ENCODE data around the gene S100A3.
"Not testable (repeated sequence)": the region's sequence is repeated elsewhere in the genome, so short reads cannot be mapped to it uniquely, and the experiment has no call there.

The S100A3 gene

GRCh38 chr1:153548722-153549688, at the start of gene S100A3:
Gene S100A3, minus strand, starts transcription at chr1:153549258. Its CDS starts 773 bp downstream, at chr1:153548485.
- no peak for FAIRE-seq

GRCh38 chr1:153598309-153599172, 49.5 kb upstream of the S100A3 start:
- no peak for FAIRE-seq

GRCh38 chr1:153597206-153597605, 48.1 kb upstream of the S100A3 start:
- FAIRE-seq: no peak

DNA sequence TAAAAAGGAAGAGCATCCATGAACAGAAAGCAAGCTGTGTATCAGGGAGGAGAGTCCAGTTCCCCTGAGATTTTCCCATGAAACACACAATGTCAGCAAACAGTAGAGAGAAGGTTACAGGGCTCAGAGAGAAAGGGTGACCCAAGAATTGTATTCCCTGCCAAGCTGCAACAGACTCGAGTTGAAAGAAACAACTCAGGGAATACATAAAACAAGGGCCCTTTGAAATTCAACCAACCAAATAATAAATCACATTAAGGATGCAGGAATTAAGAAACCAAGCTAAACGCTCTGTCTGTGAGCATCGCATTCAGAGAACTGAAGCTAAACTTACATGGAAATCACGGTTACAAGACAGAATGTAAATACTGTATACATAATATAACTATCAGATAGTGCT, 43.7 kb upstream of the S100A3 start:
- FAIRE-seq: no peak

DNA sequence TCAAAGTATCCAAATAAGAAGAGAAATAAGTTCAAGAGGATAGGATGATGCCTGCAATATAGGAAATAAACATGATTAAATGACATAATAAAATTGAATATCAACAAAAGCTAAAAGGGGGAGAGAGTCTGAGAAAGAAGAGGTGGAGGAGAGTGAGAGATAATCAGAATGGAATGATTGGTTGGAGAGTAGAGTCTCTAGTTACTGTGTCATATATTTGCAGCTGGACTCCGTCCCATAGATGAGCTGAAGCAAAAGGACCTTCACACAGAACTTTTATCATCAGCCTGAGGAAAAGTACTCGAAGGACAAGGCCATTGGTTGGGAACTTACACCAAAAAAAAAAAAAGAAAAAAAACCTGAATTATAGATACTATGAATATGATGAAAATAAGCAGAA, 39.4 kb upstream of the S100A3 start:
- no peak for FAIRE-seq

DNA sequence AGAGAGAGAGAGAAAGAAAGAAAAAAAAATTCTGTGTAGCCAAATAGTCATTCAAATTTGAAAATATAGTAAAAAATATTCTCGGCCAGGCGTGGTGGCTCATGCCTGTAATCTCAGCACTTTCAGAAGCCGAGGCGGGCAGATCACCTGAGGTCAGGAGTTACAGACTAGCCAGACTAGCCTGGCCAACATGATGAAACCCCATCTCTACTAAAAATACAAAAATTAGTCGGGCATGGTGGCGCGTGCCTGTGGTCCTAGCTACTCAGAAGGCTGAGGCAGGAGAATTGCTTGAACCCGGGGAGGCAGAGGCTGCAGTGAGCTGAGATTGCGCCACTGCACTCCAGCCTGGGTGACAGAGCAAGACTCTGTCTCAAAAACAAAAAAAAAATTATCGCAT, 39.0 kb upstream of the S100A3 start:
- not testable (repeated sequence) for FAIRE-seq

DNA sequence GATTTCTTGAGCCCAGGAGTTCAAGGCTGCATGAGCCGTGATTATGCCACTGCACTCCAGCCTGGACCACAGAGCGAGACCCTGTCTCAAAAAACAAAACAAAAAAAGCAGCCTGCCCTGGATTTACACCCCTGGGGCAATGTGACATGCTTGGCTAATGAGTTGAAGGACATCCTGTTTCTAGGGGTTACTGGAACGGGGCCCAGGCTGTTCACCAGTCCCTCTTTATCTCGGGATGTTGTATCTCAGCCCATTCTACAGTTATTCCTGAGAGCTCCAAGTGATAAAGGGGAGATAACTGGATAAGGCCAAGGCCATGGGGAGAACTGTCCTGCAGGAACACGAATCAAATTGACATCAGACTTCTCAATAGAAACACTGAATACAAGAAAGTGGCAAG, 38.3 kb upstream of the S100A3 start:
- no peak for FAIRE-seq

GRCh38 chr1:153586347-153586746, 37.3 kb upstream of the S100A3 start:
- no peak for FAIRE-seq

DNA sequence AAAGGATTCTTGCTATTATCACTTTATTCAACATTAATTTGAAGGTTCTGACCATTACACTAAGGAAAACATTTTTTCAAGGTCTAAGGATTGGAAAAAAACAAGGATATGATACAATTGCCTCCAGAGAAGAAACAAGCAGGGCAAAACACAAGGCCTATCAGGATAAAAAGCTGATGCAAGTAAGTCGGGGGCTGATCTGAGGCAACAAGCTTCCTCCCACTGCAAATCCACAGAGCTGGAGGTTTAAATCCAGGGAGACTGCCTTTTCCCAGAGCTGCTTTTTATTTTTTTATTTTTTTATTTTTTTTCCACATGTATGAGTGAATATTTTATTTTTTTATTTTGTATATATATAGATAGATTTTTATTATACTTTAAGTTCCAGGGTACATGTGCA, 35.9 kb upstream of the S100A3 start:
- FAIRE-seq: no peak

DNA sequence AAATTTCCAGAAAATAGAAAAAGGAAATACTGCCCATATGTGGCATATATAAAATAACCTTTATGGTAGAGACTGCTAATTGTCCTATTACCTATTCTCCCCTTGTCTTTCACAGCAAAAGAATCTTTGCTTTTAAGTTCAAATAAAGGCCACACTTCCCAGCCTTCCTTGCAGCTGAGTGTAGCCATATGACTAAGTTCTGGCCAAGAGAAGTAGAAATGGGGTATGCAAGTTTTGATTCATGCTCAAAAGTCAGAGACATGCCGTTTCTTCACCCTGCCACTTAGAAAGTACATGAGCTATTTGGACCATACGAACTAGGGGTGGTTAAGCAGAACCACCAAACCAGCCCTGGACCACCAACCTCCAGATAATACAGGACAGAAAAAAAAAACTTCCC, 34.9 kb upstream of the S100A3 start:
- no peak for FAIRE-seq

DNA sequence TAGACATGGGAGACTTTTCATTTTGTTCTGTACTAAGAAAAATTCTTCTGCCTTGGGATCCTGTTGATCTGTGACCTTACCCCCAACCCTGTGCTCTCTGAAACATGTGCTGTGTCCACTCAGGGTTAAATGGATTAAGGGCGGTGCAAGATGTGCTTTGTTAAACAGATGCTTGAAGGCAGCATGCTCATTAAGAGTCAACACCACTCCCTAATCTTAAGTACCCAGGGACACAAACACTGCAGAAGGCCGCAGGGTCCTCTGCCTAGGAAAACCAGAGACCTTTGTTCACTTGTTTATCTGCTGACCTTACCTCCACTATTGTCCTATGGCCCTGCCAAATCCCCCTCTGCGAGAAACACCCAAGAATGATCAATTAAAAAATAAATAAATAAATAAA, 34.5 kb upstream of the S100A3 start:
- not testable (repeated sequence) for FAIRE-seq

DNA sequence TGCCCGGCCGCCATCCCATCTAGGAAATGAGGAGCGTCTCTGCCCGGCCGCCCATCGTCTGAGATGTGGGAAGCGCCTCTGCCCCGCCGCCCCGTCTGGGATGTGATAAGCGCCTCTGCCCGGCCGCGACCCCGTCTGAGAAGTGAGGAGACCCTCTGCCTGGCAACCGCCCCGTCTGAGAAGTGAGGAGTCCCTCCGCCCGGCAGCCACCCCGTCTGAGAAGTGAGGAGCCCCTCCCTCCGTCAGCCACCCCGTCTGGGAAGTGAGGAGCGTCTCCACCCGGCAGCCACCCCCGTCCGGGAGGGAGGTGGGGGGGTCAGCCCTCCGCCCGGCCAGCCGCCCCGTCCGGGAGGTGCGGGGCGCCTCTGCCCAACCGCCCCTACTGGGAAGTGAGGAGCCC, 33.8 kb upstream of the S100A3 start:
- not testable (repeated sequence) for FAIRE-seq

- FAIRE-seq: no peak
These were observed 29.9 kb upstream of the S100A3 start for GRCh38 chr1:153578936-153579335.

DNA sequence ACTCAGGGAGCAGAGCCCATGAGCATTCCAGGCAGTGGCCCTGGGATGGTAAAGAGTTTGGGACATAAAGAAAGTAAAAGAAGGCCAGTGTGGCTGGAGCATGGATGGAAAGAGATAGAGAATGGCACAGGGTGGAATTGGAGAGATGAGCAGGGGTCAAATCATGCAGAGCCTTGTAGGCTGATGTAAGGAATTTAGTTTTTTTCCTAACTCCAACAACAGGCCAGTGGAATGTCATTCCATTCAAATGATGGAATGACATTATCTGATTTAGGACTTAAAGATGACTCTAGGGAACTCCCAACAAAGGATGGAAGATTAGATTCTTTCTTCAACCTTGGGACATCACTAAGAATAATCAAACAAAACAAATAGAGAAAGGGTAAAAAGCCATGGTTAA, 29.4 kb upstream of the S100A3 start:
- no peak for FAIRE-seq

DNA sequence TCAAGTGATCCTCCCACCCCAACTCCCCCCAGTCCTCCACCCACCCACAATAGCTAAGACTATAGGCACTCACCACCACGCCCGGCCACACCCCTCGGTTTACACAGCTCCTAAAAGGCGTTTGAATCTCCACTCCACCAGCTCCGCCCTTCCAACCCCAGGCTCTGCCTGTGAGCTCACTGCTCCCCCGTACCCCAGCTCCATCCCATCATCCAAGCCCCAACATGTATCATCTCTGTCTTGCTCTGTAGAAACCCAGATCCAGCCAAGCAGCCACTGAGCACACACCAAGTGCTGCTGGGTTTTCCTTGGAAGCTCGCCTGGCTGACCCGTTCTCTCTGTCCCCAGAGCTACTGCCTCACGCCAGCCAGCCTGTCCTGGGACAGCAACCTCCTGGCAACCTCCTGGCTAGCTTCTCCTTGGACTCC, 28.6 kb upstream of the S100A3 start:
- no peak for FAIRE-seq

GRCh38 chr1:153577138-153577537, 28.1 kb upstream of the S100A3 start:
- no peak for FAIRE-seq

GRCh38 chr1:153575497-153575896, 26.4 kb upstream of the S100A3 start:
- not testable (repeated sequence) for FAIRE-seq

DNA sequence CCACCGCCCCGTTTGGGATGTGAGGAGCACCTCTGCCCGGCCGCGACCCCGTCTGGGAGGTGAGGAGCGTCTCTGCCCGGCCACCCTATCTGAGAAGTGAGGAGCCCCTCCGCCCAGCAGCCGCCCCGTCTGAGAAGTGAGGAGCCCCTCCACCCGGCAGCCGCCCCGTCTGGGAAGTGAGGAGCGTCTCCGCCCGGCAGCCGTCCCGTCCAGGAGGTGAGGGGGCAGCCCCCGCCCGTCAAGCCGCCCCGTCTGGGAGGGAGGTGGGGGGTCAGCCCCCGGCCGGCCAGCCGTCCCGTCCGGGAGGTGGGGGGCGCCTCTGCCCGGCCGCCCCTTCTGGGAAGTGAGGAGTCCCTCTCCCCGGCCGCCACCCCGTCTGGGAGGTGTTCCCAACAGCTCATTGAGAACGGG, 26.0 kb upstream of the S100A3 start:
- FAIRE-seq: not testable (repeated sequence)

DNA sequence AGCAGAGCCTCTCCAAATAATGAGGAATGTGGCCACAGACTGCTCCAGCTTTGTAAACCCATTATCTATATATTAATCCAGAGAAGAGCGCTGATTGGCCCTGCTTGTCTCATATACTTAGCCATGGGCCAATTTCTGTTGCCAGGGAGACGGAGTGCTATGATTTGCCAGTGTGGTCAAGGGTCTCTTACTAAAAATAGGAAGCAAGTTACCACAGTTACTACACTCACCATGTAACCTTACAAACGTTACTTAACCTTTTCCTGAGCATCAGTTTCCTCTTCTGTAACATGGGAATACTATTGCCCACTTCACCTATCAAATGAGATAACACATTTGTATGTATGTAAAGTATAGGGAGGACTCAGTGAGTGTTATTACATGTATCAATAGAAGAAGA, 24.3 kb upstream of the S100A3 start:
- no peak for FAIRE-seq

- no peak for FAIRE-seq
These were observed 23.5 kb upstream of the S100A3 start for GRCh38 chr1:153572569-153573015.

DNA sequence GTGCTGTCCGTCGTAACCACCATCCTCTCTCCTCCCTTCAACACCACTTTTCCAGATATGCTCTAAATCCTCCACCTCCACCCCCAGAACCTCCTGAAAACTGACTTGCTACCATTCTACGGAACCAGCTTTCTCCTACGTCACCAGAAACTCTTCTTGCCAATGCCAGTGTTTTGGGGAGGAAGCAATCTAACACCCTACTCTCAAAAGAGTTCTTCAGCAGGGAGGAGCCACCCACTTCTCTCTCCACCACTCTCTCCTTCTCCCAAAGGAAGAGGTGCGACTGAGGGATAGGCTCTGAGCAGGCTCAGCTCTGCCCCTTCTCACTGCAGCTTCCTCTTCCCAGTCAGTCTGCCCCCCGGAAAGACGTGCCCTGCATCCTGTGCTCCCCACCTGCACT, 22.6 kb upstream of the S100A3 start:
- no peak for FAIRE-seq

GRCh38 chr1:153570874-153571273, 21.8 kb upstream of the S100A3 start:
- no peak for FAIRE-seq

GRCh38 chr1:153569465-153569864, 20.4 kb upstream of the S100A3 start:
- no peak for FAIRE-seq

All from colon (tissue), 2 donors.